Measurements from ENCODE around the gene LGALS16. TPM values are rescaled to one million over a fixed set of nuclear protein-coding genes. Genes with fewer than 3 reads are reported as not detected.
"Not testable (repeated sequence)": the region's sequence is repeated elsewhere in the genome, so short reads cannot be mapped to it uniquely, and the experiment has no call there.

LGALS16 gene
- total RNA-seq, 2 donors from 2014 or later: not detected

DNA sequence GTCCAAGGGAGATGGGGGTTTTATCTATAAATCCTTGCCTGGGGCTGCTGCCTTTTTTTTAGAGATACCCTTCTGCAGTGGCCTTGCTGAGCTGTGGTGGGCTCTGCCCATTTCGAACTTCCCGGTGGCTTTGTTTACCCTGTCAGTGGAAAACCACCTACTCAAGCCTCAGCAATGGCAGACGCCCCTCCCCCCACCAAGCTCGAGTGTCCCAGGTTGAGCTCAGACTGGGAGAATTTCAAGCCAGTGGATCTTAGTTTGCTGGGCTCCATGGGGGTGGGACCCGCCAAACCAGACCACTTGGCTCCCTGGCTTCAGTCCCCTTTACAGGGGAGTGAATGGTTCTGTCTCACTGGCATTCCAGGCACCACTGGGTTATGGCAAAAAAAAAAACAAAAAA, 31.8 kb upstream of the LGALS16 start:
- Histone ChIP-seq H3K4me3 (no peak overlapping the region), H3K36me3 (no peaks in the 10 kb centered on the region), H3K27ac (no peak overlapping the region), H3K9me3 (no peaks in the 10 kb centered on the region), H3K27me3 (replicated peaks; ENCODE audit: insufficient read depth) (peaks cover 6% of the 10 kb centered on the region), H3K4me1 (replicated peaks) (no peaks in the 10 kb centered on the region)
- no peak for DNase-seq (ENCODE audit: low spot score)
- intact Hi-C loops (cut with DNase I): no loop called here
- 29% methylated on average over 5 of the region's 5 CpGs for WGBS
- TF ChIP-seq POLR2A (IDR thresholded peaks at IDR 0.05): no peak
- no peak for TF ChIP-seq POLR2AphosphoS5 (IDR thresholded peaks at IDR 0.05)
- TF ChIP-seq, protein P1, sequence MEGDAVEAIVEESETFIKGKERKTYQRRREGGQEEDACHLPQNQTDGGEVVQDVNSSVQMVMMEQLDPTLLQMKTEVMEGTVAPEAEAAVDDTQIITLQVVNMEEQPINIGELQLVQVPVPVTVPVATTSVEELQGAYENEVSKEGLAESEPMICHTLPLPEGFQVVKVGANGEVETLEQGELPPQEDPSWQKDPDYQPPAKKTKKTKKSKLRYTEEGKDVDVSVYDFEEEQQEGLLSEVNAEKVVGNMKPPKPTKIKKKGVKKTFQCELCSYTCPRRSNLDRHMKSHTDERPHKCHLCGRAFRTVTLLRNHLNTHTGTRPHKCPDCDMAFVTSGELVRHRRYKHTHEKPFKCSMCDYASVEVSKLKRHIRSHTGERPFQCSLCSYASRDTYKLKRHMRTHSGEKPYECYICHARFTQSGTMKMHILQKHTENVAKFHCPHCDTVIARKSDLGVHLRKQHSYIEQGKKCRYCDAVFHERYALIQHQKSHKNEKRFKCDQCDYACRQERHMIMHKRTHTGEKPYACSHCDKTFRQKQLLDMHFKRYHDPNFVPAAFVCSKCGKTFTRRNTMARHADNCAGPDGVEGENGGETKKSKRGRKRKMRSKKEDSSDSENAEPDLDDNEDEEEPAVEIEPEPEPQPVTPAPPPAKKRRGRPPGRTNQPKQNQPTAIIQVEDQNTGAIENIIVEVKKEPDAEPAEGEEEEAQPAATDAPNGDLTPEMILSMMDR (IDR thresholded peaks at IDR 0.05): no peak

DNA sequence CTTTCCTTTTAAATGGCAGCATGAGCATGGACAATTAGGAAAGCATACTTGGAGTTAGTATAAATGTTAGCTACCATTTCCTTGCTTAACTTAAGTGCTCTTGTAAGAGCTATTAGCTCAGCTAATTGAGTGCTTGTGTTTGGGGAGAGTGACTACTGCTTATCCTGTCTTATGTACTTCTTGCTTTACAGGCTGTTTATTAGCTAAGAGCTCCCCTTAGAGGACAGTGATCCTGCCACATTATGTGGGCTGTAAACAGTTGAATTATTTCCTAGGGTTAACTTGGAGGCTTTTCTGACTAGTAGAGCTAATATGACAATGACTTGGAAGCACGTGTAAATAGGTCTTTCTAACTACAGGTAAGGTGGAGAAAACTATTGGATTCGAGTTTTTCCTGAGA, 28.1 kb upstream of the LGALS16 start:
- intact Hi-C loops (cut with DNase I); H3K27ac ChIP-seq; DNase-seq (ENCODE audit: low spot score); H3K4me1 ChIP-seq (replicated peaks); H3K4me3 ChIP-seq; H3K27me3 ChIP-seq (replicated peaks; ENCODE audit: insufficient read depth); H3K36me3 ChIP-seq; H3K9me3 ChIP-seq: not testable (repeated sequence)
- 58% methylated on average over 2 of the region's 2 CpGs for WGBS

DNA sequence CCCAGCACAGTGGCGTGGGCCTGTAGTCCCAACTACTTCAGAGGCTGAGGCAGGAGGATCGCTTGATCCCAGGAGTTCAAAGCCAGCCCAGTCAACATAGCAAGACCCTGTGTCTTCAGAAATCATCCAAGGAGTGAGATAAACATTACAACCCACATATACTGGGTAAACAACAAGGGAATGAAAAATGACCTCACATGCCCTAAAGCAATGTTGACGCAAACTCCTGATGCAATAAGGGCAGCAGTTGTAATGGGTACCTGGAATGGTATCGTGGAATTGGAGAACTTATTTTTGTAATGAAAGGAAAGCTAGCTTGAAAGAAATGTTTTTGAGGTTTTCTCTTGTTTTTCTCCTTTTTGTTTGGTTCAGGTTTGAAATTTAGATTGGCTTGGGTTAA, 24.5 kb upstream of the LGALS16 start:
- no peak for DNase-seq (ENCODE audit: low spot score)
- WGBS: 49% methylated on average over 4 of the region's 4 CpGs
- H3K9me3 ChIP-seq: no peaks in the 10 kb centered on the region
- H3K27ac ChIP-seq: no peak overlapping the region
- H3K4me3 ChIP-seq: no peak overlapping the region
- TF ChIP-seq POLR2A (IDR thresholded peaks at IDR 0.05) (no peak), POLR2AphosphoS5 (IDR thresholded peaks at IDR 0.05) (no peak)
- TF ChIP-seq, protein P1 (IDR thresholded peaks at IDR 0.05): no peak
- H3K27me3 ChIP-seq (replicated peaks; ENCODE audit: insufficient read depth): no peaks in the 10 kb centered on the region
- intact Hi-C loops (cut with DNase I): no loop called here
- H3K36me3 ChIP-seq: no peaks in the 10 kb centered on the region
- H3K4me1 ChIP-seq (replicated peaks): no peaks in the 10 kb centered on the region

DNA sequence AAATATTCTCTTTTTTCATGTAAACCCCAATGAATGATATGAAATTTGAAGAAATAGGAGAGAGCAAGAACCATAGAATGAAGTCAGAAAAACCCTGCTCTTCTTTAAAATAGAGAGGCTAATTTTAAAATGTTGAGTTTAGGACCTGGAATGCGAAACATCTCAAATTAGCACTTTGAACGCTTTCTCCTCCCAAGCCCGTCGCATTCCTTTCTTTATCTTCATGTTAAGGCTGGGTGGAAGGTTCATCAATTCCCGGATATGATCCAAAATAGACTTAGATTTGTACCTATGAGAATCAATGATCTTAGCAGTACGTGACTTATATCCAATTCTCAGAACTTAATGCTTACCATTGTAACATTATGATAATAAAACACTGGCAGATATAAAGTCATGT, 24.1 kb upstream of the LGALS16 start:
- Histone ChIP-seq H3K27ac (no peak overlapping the region), H3K4me1 (replicated peaks) (no peaks in the 10 kb centered on the region), H3K36me3 (no peaks in the 10 kb centered on the region), H3K9me3 (no peaks in the 10 kb centered on the region), H3K27me3 (replicated peaks; ENCODE audit: insufficient read depth) (no peaks in the 10 kb centered on the region), H3K4me3 (no peak overlapping the region)
- no peak for DNase-seq (ENCODE audit: low spot score)
- TF ChIP-seq, protein P1 (IDR thresholded peaks at IDR 0.05): no peak
- TF ChIP-seq POLR2A (IDR thresholded peaks at IDR 0.05): no peak
- TF ChIP-seq POLR2AphosphoS5 (IDR thresholded peaks at IDR 0.05): no peak
- intact Hi-C loops (cut with DNase I): no loop called here
- WGBS: 61% methylated on average over 6 of the region's 6 CpGs

DNA sequence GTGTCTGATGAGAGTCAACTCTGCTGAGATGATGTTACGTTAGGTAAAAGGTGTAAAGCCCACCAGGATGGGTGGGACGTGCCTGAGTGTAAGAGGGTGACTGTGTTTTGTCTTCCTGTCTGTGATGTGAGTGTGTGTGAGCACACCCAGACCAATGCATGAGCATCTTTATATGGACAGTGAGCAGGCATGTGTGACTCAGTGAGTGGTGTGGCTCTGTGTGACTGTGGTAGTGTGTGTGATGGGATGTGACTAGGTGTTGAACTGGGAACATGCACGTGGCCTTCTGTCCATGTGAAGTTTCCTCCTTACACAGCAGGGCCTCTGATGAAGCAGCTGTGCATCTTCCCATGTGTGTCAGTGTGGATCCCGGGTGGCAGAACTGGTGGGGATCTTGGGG, 17.8 kb upstream of the LGALS16 start:
- no peak for TF ChIP-seq POLR2A (IDR thresholded peaks at IDR 0.05)
- no peak for TF ChIP-seq POLR2AphosphoS5 (IDR thresholded peaks at IDR 0.05)
- TF ChIP-seq, protein P1 (IDR thresholded peaks at IDR 0.05): no peak
- intact Hi-C loops (cut with DNase I): no loop called here

More for the DNA sequence above, 17.8 kb upstream of the LGALS16 start:
- WGBS: 77% methylated on average over 4 of the region's 4 CpGs
- Histone ChIP-seq H3K27me3 (replicated peaks; ENCODE audit: insufficient read depth) (no peaks in the 10 kb centered on the region), H3K27ac (no peak overlapping the region), H3K4me3 (no peak overlapping the region), H3K4me1 (replicated peaks) (no peaks in the 10 kb centered on the region), H3K9me3 (no peaks in the 10 kb centered on the region), H3K36me3 (no peaks in the 10 kb centered on the region)
- DNase-seq (ENCODE audit: low spot score): no peak
